Measurements from ENCODE around the gene TPK1.

The TPK1 gene

DNA sequence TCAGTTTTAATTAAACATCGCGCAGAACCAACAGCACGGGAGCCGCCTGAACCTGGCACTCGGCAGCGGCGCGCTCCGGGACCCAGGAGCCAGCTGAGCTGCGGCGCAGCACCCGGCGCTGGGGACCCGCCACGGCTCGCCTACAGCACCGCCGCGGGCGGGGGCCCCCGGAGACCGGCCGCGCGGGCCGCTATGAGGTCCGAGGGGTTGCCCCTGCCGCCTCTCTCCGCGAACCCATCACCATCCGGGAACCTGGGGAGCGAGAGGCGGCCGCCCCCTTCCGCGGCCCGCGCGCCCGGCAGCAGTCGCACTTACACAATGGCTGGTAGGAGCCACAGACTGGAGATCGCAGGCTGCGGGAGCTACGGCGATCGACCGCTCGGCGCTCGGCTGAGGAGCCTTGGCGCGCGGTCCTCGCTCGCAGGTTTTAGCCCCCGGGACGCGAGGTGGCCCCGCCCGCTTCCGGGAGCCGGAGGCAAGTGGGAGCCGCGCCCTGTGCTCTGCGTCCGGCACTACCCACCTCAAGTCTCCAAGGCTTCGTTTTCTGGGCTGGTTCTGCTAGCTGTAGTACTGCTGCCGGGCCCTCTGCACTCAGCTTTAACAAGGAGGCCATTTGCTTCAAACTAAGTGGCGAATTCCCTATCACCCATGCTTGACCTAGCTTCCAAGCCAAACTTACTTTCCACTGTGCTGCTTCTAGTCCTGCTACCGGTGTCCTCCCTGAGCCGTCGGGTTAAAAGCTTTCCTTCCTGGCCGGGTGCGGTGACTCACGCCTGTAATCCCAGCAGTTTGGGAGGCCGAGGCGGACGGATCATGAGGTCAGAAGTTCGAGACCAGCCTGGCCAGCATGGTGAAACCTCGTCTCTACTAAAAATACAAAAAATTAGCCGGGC is at the start of gene TPK1:
Gene TPK1 (minus strand): TSS at position 402 of the 893 bp plus-strand sequence. CDS start 451 bp downstream, outside the sequence.
- DNase-seq (ENCODE audit: low read depth): peak; percentile 94

DNA sequence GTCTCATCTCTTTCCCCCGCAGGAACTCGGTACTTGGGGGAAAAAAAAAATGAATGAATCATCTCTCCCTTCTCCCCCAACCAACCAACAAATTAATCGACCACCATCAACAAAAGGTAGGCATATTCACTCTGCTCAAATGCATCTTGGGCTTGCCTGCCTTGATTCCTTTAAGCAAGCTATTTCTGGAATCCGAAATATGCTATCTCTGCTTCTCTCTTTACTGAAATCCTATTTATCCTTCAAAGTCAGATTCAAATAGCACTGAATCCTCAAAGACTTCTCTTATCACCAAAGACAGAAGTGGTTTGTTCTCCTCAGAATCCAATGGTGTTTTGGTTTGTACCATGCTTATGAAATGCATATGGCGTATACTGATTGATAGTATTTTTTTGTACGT is 49.6 kb upstream of the TPK1 start:
- no peak for DNase-seq (ENCODE audit: low read depth)

DNA sequence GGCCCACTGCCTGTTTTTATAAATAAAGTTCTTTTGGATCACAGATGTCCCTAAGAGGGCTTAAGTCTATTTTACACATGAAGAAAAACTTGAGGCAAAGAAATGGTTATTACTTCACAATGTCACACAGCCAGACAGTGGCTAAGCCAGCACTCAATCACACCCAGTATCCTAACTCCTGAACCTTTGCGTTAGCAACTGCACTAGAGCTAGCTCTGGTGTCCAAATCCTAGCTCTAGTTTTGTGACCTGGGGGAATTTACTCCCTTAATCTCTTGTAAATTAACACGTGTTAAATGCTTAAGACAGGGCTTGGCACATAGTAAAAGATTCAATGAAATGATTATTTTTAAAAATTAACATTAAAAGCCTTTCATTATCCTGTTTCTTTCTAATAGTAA is 49.0 kb upstream of the TPK1 start:
- no peak for DNase-seq (ENCODE audit: low read depth)

DNA sequence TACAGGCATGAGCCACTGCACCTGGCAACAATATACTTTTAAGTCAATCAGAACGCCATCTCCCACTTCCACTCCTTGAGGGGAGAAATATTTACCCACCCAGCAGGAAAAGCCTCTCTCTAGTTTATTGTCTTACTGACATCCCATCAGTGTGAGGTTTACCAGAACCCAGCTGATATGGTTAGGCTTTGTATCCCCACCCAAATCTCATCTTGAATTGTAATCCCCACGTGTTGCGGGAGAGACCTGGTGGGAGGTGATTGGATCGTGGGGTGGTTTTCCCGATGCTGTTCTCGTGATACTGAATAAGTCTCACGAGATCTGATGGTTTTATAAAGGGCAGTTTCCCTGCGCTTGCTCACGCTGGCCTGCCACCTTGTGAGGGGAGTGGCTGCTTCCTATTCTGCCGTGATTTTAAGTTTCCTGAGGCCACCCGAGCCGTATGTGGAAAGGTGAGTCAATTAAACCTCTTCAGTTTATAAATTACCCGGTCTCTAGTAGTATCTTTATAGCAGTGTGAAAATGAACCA is 37.5 kb upstream of the TPK1 start:
- no peak for DNase-seq (ENCODE audit: low read depth)

DNA sequence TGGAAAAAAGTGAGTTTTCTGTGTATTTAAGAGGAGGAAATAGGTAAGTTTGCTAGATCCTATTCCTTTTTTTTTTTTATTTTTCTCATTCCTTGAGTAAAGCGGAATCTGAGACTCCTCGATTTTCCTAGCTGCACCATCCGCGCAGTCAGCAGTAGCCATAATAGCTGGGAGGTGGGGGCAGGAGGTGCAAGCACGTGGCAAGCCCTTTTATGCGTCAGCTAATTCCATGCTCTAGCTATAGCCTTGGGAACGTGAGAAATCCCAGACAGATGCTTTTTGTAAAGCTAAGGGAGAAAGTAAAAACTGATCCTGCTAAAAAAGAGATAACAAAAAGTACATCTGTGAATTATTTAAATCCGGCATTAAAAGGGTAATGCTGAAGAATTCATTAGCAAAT is 33.2 kb upstream of the TPK1 start:
- DNase-seq (ENCODE audit: low read depth): peak; percentile 2

DNA sequence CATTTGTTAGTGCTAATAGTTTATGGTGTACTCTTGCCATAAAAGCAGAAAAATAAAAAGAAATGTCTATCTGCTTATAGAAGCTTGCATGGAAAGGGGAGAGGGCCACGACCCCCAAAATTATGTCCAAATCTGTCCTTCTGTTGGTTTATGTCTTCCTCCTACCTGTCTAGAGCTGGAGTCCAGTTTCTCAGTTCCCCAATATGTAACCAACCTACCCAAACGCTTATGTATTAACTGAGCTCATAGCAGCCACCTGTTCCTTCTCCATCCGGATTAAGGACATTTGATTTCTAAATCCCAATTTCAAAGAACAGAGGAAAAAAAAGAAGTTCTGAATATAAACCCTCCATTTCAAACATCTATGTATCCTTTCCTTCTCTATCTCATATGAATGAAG is 30.3 kb upstream of the TPK1 start:
- DNase-seq (ENCODE audit: low read depth): no peak

DNA sequence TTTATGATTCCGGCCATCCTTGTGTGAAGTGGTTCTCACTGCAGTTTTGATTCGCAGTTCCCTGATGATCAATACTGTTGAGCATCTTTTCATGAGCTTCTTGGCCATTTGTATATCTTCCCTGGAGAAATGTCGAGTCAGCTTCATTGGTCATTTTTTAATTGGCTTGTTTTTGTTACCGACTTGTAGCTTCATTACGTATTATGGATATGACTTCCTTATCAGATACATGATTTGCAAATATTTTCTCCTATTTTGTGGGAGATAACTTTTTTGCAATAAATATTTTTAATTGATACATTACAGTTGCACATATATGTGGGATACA is 27.4 kb upstream of the TPK1 start:
- DNase-seq (ENCODE audit: low read depth): no peak

DNA sequence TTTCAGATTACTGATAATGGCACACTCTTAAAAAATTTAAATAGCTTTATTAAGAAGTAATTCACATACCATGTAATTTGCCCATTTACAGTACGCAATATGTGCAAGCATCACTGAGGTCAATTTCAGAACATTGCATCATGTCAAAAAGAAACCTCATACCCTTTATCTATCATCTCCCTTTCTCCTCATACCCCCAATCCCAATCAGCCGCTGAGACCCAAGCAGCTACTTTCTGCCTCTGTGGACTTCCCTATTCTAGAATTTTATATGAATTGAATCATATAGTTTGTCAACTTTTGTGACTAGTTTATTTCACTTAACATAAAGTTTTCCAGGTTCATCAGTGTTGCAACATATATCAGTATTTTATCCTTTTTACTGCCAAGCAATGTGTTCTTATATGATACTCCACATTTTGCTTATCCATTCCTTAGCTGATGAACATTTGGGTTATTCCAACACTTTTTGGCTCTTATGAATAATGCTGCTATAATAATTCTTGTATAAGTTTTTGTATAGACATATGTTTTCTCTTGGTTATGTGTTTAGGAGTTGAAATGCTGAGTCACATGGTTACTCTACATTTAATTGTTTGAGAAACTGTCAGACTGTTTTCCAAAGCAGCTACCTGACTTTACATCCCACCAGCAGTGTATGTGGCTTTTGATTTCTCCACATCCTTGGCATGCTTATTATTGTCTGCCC is 26.9 kb upstream of the TPK1 start:
- no peak for DNase-seq (ENCODE audit: low read depth)

DNA sequence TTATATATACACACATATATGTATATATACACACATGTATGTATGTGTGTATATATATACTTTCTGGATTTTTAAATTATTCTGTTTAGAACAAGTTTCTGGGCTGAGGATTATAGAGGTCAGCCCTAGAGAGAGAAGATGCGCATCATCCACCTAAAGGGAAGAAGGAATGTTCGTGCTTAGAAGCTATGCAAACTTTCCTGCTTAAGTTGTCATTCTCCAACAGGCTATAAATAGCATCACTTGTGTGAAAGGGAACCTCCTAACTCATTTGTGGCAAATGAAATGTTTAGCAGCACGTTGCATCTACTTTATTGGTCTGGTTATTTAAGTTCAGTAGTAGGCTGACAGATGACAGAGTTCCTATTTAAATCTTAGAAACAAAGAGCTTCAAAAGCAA is 23.9 kb upstream of the TPK1 start:
- no peak for DNase-seq (ENCODE audit: low read depth)

DNA sequence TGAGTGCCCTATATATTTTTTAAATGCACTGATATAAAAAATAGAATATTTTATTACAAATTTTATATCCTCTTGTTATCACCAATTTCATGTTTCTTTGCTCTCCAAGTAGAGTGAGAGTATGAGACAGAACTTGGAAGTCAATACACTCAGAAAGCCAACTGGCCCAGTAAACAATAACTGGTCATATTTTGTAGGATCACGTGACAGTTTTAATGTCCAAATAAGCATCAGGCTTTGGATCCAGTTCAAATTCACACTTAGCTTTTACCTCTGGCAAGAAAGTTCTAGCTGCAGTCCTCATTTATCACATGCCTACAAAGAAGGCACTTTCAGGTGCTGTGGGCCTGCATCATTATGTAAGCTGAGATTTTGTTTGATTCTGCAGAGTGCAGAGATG is 21.6 kb upstream of the TPK1 start:
- no peak for DNase-seq (ENCODE audit: low read depth)

DNA sequence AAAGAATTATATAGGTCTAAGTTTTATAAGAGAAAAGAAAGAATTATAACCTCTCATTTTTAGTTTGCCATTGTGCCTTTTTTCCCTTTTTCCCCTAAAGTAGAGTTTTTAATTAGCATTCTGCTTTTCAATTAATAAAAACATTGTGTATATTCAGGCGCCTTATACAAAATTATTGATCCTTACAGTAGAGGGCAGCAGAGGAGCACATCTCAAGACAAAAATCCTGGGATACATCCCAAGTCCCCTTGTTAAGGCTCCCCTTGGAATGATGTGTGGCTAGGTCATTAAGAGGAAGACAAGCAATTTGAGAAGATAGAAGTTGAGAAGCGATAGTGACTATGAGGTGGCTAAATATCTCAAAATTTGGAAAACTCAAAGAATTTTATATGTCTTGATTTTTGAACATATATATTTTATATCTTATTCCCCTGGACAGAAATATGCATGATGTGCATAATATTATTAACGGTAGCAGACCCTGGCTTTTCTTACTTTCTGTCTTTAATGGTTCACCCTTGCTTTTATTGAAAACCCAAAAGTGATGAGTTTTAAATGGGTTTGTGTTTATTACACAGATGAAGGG is 19.1 kb upstream of the TPK1 start:
- DNase-seq (ENCODE audit: low read depth): peak; percentile 16

DNA sequence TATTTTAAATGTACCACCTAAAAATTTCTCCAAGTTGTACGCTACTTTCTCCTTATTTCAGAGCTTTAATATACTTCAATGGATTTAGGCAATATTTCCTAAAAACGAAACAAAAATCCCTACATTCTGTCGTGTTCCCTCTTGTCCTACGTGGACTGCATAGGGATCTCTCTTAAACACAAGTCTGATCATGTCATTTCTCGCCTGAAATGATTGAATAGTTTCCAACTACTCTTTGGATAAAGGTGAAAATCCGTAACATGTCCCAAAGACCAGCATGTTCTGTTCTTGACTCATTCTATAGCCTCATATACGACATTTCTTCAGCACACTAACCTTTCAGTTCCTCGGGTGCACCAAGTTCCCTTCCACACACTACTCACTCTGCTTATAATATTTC is 17.7 kb upstream of the TPK1 start:
- DNase-seq (ENCODE audit: low read depth): no peak

DNA sequence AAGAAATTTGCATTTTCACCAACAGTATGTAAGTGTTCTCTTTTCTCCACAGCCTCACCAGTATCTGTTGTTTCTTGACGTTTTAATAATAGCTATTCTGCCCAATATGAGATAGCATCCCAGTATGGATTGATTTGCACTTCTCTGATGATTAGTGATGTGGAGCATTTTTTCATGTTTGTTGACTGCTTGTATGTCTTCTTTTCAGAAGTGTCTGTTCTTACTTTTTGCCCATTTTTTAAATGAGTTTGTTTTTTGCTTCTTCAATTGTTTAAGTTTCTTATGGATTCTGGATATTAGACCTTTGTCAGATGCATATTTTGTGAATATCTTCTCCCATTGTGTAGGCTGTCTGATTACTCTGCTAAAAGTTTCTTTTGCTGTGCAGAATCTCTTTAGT is 12.2 kb upstream of the TPK1 start:
- DNase-seq (ENCODE audit: low read depth): no peak

DNA sequence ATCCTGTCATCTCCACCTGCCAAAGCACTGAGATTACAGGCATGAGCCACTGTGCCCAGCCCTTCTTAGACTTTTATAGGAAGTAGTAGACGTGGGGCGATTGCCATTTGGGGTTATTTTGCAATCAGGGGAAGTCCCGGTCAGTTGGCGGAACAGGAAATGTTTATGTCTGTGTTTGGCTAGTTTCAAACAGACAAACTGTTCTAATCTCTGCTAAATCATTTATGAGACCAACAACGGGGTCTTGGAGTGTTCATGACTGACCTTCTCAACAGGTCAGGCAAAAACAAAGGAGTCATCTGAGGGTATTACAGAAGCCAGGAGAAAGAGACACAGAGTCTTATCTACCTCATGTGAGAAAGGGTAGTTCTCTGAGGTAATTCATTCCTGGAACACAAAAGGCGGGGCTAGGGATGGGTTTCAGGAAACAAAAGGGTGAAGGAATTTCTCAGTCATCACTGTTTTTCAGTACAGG is 6.6 kb upstream of the TPK1 start:
- DNase-seq (ENCODE audit: low read depth): peak; percentile 33

DNA sequence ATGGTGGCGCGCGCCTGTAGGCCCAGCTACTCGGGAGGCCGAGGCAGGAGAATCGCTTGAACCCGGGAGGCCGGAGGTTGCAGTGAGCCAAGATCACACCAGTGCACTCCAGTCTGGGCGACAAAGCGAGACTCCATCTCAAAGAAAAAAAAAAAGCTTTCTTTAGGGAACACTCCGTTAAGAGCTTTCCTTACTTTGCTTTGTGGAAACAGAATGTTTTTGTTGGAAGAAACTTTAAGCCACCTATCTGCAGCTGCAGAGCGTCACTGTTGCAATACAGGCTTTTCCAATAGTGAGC is 641 bp upstream of the TPK1 start:
- no peak for DNase-seq (ENCODE audit: low read depth)

DNA sequence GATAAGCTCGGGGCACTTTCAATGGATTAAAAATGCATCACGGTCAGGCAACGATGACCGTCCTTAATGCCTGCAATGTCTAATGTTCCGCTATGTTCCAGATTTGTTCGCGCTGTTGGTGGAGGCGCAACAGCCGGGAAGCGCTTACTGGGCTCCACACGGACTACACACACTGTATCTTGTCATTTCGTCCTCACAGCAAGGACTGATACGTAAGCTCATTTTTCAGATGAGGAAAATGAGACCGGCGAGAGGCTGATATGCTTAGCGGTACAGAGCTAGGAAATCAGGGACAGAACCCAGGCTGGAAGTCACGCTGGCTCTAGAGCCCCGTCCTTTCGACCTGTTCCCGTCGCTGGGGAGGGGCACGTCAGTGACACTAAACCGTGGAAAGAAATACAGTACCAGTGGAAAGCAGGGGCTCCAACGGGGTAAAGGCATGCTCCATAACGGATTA is 670 bp downstream of the TPK1 start:
- peak; percentile 44 for DNase-seq (ENCODE audit: low read depth)

DNA sequence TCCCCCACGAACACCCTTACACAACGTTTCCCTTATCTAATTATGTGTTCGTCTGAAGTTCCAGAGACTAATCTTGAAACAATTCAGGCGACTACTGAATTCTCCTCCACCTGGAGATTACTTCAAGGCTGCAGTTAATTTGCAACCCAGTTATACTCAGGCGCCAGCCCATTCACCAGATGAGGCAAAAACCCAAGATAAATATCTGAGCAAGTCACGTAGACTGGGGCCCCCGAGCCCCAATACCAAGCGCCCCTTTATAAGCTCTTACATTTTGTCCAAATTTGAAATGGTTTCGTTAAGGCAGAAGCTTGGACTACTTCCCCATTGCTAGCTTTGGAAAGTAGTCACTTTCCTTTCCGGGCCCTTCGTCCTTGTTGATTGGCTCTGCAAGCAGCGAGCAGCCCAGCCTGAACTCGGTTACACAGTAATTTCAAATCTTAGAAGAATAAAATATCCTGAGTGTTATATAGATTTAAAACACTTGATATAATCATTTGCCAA is 1.2 kb downstream of the TPK1 start:
- DNase-seq (ENCODE audit: low read depth): peak; percentile 14

DNA sequence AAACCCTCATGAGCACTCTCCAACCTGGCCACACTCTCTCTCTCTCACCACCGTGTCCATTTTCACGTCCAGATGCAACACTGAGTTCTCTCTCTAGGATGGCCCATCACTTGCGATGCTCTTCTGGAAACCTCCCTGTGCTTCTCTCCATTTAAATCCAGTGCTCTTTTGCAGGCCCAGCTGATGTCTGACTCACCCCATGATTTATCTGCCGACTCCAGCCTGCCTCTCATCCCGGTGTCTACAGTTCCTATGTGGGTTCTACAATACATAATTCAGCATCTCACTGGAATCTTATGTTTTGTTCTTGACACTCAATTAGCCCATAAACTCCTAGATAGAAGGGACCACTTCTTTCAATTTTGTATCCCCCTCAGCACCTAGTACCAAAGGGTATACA is 5.0 kb downstream of the TPK1 start:
- DNase-seq (ENCODE audit: low read depth): peak; percentile 74

DNA sequence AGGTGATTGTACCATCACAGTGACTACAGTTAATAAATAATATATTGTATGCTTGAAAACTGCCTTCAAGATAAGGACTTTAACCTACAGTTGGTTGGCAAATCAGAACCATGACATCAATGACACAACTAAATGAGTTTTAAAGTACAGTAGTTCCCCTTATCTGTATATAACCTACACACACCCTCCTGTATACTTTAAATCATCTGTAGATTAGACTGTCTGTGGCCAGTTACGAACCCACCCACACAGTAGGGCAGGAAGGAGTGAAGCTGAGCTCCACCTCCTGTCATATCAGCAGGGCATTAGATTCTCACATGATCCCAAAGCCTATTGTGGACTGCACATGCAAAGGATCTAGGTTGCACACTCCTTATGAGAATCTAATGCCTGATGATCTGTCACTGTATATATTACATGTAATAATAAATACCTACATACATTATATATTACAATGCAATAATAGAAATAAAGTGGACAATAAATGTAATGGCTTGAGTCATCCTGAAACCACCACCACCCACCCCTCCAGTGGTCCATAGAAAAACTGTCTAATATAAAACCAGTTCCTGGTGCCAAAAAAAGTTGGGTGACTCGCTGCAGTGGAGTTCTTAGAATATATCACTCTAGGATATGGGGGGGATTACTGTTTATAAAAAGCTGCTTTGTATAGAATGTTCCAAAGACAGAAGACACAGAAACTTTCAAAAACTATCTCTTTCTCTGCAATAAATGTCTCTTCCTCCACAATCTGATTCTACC is 5.6 kb downstream of the TPK1 start:
- DNase-seq (ENCODE audit: low read depth): peak; percentile 9

DNA sequence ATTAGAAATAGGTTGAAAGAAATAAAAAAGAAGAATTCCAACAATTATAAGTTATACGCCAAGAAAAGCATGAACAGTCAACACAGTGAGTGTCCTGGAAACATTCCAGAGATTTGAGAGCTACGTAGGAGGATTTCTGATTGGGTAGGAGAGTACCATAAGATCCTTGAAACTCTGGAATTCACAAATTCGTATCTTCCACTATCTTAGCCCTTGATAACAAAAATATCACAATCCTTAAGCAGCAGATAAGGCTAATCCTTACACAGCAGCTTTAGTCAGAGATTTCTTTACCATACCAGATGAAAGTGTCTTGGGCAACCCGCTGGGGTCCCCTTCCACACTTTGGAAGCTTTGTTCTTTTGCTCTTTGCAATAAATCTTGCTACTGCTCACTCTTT is 8.2 kb downstream of the TPK1 start:
- DNase-seq (ENCODE audit: low read depth): peak; percentile 96

DNA sequence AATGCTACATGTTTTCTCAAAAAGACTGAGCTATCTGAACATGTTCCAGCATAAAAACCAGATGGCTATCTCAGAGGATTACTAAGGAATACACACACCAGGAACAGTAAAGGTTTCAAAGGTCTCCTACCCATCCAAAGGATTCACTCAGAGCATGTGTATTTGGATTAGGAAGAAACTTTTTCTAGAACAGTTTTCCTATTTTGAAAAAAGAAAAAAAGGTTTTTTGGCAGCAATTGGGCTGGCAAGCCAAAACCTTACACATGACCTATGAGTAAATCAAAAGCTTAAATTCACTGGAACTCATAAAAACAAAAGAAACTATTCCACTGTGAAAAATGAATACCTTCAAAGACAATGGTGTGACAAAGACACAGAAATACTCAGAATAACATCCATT is 9.6 kb downstream of the TPK1 start:
- peak; percentile 11 for DNase-seq (ENCODE audit: low read depth)

DNA sequence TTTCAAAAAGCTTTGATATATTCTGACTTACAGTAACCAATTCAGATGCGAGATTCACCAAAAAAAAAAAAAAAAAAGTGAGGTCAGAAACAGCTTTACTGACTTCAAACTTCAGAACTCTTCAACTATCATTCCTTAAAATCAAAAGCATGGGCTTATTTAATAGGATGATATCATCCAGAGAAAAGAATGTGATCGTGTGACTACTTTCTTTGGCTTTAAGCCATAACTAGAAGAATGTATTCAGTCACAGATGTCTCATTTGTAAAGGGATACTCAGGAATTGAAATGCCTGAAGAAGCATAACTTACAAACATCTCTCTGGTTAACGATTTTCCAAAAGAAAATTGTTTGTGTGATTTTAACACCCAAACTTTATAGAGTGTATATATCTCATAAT is 11.5 kb downstream of the TPK1 start:
- peak; percentile 52 for DNase-seq (ENCODE audit: low read depth)

Measured in amniotic epithelial cell (primary cell).